Mesenchymal stem cell (in vitro differentiated cells and primary cell): ENCODE results near the gene GALK1.
"Not testable (repeated sequence)": the region's sequence is repeated elsewhere in the genome, so short reads cannot be mapped to it uniquely, and the experiment has no call there.

Experiments
- DNase-seq: peaks from one replicate; pipeline ENCODE4 v3.0.0-alpha.2; 2013
- H2AFZ ChIP-seq: one replicate; pipeline ENCODE4 v1.6.1; 2013; ENCODE audit warnings: low read depth, mild to moderate bottlenecking, control low read depth, inconsistent platforms, low read length, moderate library complexity
- H2AK5ac ChIP-seq: 2 replicates; pipeline ENCODE4 v1.6.1; 2013; ENCODE audit warnings: low read length, moderate library complexity, mild to moderate bottlenecking, inconsistent platforms; ENCODE audit not compliant: severe bottlenecking
- H2BK120ac ChIP-seq: one replicate; pipeline ENCODE4 v1.6.1; 2013; ENCODE audit warnings: low read depth, mild to moderate bottlenecking, inconsistent platforms, low read length, moderate library complexity
- H2BK12ac ChIP-seq, 2 experiments: one replicate each; pipeline ENCODE4 v1.6.1; 2013; ENCODE audit warnings: inconsistent platforms in 2 of 2, low read length in 2 of 2, mild to moderate bottlenecking in 2 of 2, moderate library complexity in 2 of 2, control low read depth in 1 of 2
- H2BK15ac ChIP-seq: one replicate; pipeline ENCODE4 v1.6.1; 2013; ENCODE audit warnings: mild to moderate bottlenecking, low read depth, inconsistent platforms; ENCODE audit not compliant: poor library complexity, severe bottlenecking
- H2BK5ac ChIP-seq: 2 replicates; pipeline ENCODE4 v1.6.1; 2013; ENCODE audit warnings: low read depth, mild to moderate bottlenecking, low read length, control low read depth, inconsistent platforms; ENCODE audit not compliant: poor library complexity, severe bottlenecking
- H3K14ac ChIP-seq, 2 experiments: one replicate each; pipeline ENCODE4 v1.6.1; 2013; ENCODE audit warnings: inconsistent platforms in 2 of 2, low read length in 2 of 2, control low read depth in 1 of 2, mild to moderate bottlenecking in 1 of 2, moderate library complexity in 1 of 2
- H3K18ac ChIP-seq, 2 experiments: one replicate each; pipeline ENCODE4 v1.6.1; 2013; ENCODE audit warnings: inconsistent platforms in 2 of 2, low read length in 2 of 2, control low read depth in 1 of 2, low read depth in 1 of 2, mild to moderate bottlenecking in 1 of 2
- H3K23ac ChIP-seq, 2 experiments: one replicate each; pipeline ENCODE4 v1.6.1; 2013; ENCODE audit warnings: inconsistent platforms in 2 of 2, low read length in 2 of 2, mild to moderate bottlenecking in 2 of 2, moderate library complexity in 2 of 2, control low read depth in 1 of 2
- H3K27ac ChIP-seq: 2 replicates; pipeline ENCODE4 v1.5.1; 2013; ENCODE audit warnings: mild to moderate bottlenecking, moderate library complexity, low read length, control low read depth, inconsistent platforms; ENCODE audit not compliant: poor library complexity, severe bottlenecking
- H3K27me3 ChIP-seq, 2 experiments: 2 replicates each; pipeline versions ENCODE4 v1.6.1 to v1.7.0; 2013; ENCODE audit warnings: low read length in 2 of 2, mild to moderate bottlenecking in 2 of 2, moderate library complexity in 2 of 2, control low read depth in 1 of 2, inconsistent platforms in 1 of 2; ENCODE audit not compliant: control insufficient read depth in 1 of 2, insufficient read depth in 1 of 2
- H3K36me3 ChIP-seq, 2 experiments: 2 replicates each; pipeline versions ENCODE4 v1.6.1 to v1.7.0; 2013; ENCODE audit warnings: low read length in 2 of 2, control low read depth in 1 of 2, inconsistent platforms in 1 of 2, low read depth in 1 of 2, mild to moderate bottlenecking in 1 of 2; ENCODE audit not compliant: insufficient read depth in 2 of 2, control insufficient read depth in 1 of 2
- H3K4ac ChIP-seq, 2 experiments: one replicate each; pipeline ENCODE4 v1.6.1; 2013; ENCODE audit warnings: inconsistent platforms in 2 of 2, low read length in 2 of 2, mild to moderate bottlenecking in 2 of 2, moderate library complexity in 2 of 2, control low read depth in 1 of 2, low read depth in 1 of 2
- H3K4me1 ChIP-seq: 2 replicates; pipeline ENCODE4 v1.6.1; 2013; ENCODE audit warnings: low read depth, low read length, control low read depth; ENCODE audit not compliant: control insufficient read depth, insufficient read depth
- H3K4me2 ChIP-seq: 2 replicates; pipeline ENCODE4 v1.6.1; 2013; ENCODE audit warnings: low read length, mild to moderate bottlenecking, inconsistent platforms; ENCODE audit not compliant: poor library complexity, severe bottlenecking
- H3K4me3 ChIP-seq, 2 experiments: 2 replicates each; pipeline versions ENCODE4 v1.5.1 to v1.7.0; 2013; ENCODE audit warnings: low read length in 2 of 2, mild to moderate bottlenecking in 2 of 2, control low read depth in 1 of 2, low read depth in 1 of 2; ENCODE audit not compliant: insufficient read depth in 1 of 2
- H3K79me1 ChIP-seq: replicated peaks from 2 replicates; pipeline ENCODE4 v1.6.1; 2013; ENCODE audit warnings: mild to moderate bottlenecking, control low read depth, low read length, inconsistent platforms; ENCODE audit not compliant: poor library complexity, severe bottlenecking
- H3K9ac ChIP-seq: 2 replicates; pipeline ENCODE4 v1.7.0; 2013; ENCODE audit warnings: mild to moderate bottlenecking, low read length, moderate library complexity
- H3K9me3 ChIP-seq: 2 replicates; pipeline ENCODE4 v1.7.0; 2013; ENCODE audit warnings: mild to moderate bottlenecking, low read length; ENCODE audit not compliant: control insufficient read depth
- H4K8ac ChIP-seq: one replicate; pipeline ENCODE4 v1.6.1; 2013; ENCODE audit warnings: inconsistent platforms, mild to moderate bottlenecking, low read length, moderate library complexity
- H4K91ac ChIP-seq: one replicate; pipeline ENCODE4 v1.6.1; 2013; ENCODE audit warnings: mild to moderate bottlenecking, low read length, inconsistent platforms
- WGBS: methylation state at CpG from one replicate; pipeline ENCODE4 v1.1.7; 2013; ENCODE audit warnings: mixed read lengths; 5-methylcytosine and 5-hydroxymethylcytosine counted together

Gene GALK1

GRCh38 chr17:75779250-75779986 is 14.4 kb upstream of the GALK1 start:
- Histone ChIP-seq H3K14ac (peak overlapping the region in 1 of 2 experiments; percentile 97), H3K79me1 (peaks cover 4% of the 10 kb centered on the region), H3K4me3 (peak overlapping the region; percentile 87 to 96), H3K27ac (peak overlapping the region; percentile 97), H3K4ac (peak overlapping the region; percentile 99), H3K9ac (peak overlapping the region; percentile 97), H4K8ac (peak overlapping the region; percentile 88), H2BK120ac (peak overlapping the region; percentile 88), H3K27me3 (no peaks in the 10 kb centered on the region), H3K23ac (peak overlapping the region in 1 of 2 experiments; percentile 98), H3K4me1 (peaks cover 10% of the 10 kb centered on the region), H3K4me2 (no peak overlapping the region), H3K36me3 (peaks cover 19 to 42% of the 10 kb centered on the region in 2 experiments), H3K18ac (peak overlapping the region; percentile 98 to 99), H3K9me3 (no peaks in the 10 kb centered on the region), H2BK12ac (no peak overlapping the region), H4K91ac (peak overlapping the region; percentile 88), H2BK5ac (peak overlapping the region; percentile 99), H2BK15ac (peak overlapping the region; percentile 83), H2AFZ (no peak overlapping the region), H2AK5ac (peak overlapping the region; percentile 83)
- under 1% methylated on average over 72 of the region's 84 CpGs for whole genome bisulfite sequencing
- DNase-seq, result peak; percentile 100

- Histone ChIP-seq H3K18ac (peak overlapping the region in 1 of 2 experiments; percentile 56), H3K27ac (peak overlapping the region; percentile 81), H2AFZ (no peak overlapping the region), H3K23ac (no peak overlapping the region), H3K27me3 (no peaks in the 10 kb centered on the region), H2AK5ac (no peak overlapping the region), H4K8ac (peak overlapping the region; percentile 20), H2BK12ac (no peak overlapping the region), H2BK5ac (peak overlapping the region; percentile 21), H3K9ac (peak overlapping the region; percentile 97), H2BK15ac (no peak overlapping the region), H3K36me3 (peaks cover 24 to 45% of the 10 kb centered on the region in 2 experiments), H2BK120ac (no peak overlapping the region), H3K4me1 (peaks cover 7% of the 10 kb centered on the region), H3K4me3 (peak overlapping the region; percentile 87 to 96), H3K9me3 (no peaks in the 10 kb centered on the region), H4K91ac (no peak overlapping the region), H3K14ac (peak overlapping the region in 1 of 2 experiments; percentile 18), H3K4me2 (peak overlapping the region; percentile 60), H3K79me1 (peaks cover 2% of the 10 kb centered on the region), H3K4ac (peak overlapping the region in 1 of 2 experiments; percentile 41)
- no peak for DNase-seq
- under 1% methylated on average over 38 of the region's 38 CpGs for WGBS
Observed at GRCh38 chr17:75778861-75779249, 13.9 kb upstream of the GALK1 start.

- H2AK5ac ChIP-seq, H2BK12ac ChIP-seq, H3K4ac ChIP-seq, DNase-seq, H2BK15ac ChIP-seq, H2AFZ ChIP-seq, H3K79me1 ChIP-seq, H4K8ac ChIP-seq, H4K91ac ChIP-seq, H2BK5ac ChIP-seq, H2BK120ac ChIP-seq, H3K9me3 ChIP-seq, H3K23ac ChIP-seq, H3K4me1 ChIP-seq, H3K18ac ChIP-seq, H3K27me3 ChIP-seq, H3K14ac ChIP-seq: not testable (repeated sequence)
- H3K36me3 ChIP-seq, result peaks cover 25 to 45% of the 10 kb centered on the region in 2 experiments
- 13% methylated on average over 19 of the region's 19 CpGs for WGBS
- peak overlapping the region; percentile 81 for H3K27ac ChIP-seq
- H3K4me3 ChIP-seq, result peak overlapping the region; percentile 87 to 96
- H3K4me2 ChIP-seq, result peak overlapping the region; percentile 60
- peak overlapping the region; percentile 97 for H3K9ac ChIP-seq
Observed at GRCh38 chr17:75778066-75778860, 13.3 kb upstream of the GALK1 start.
